UCSD-AML1 (cell line): ENCODE data around the gene DUOXA1.
A peak's percentile ranks its signal among the peaks of the same experiment; 100 is the strongest.

Source experiments
- DNase-seq: peaks from one replicate; lab custom pipeline; 2025; ENCODE audit not compliant: unreplicated experiment; lab: John Stamatoyannopoulos, UW

The DUOXA1 gene

GRCh38 chr15:45133561-45133920 is 3.9 kb upstream of the DUOXA1 start:
- no peak for DNase-seq

DNA sequence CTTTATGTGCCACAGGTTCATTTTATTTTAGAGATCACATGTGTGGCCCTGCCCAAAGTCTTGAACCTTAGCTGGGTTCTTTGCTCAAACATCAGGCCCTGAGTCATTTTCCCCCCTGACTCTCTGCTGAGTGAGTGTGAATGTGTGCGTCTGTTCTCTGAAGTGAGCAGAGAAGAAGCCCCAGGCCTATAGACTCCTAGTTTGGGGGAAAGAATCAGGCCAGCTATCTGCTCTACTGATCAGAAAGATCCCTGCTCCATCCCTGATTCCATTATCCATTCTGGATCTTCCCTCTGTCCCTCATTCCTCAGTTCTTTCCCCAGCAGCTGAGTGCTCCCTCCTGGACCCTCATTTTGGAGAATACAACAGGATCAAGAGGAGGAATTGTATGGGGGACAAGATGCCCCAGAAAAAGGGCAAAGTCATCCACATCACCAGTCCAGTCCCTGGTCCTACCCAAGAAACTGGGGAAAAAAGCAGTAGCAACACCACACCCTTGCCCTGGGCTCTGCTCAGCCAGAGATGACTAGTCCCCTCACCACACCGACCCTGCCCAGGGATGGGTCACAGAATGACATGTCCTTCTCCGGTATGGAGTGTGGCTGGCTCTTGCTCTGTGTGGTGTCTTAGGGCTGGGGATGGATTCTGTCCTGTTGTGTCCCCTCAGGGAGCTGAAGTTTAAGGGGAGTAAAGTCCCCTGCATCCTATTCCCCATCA is 3.3 kb upstream of the DUOXA1 start:
- DNase-seq, result no peak

GRCh38 chr15:45131510-45131909 is 1.8 kb upstream of the DUOXA1 start:
- no peak for DNase-seq

GRCh38 chr15:45130291-45131000 is 767 bp upstream of the DUOXA1 start:
- no peak for DNase-seq

DNA sequence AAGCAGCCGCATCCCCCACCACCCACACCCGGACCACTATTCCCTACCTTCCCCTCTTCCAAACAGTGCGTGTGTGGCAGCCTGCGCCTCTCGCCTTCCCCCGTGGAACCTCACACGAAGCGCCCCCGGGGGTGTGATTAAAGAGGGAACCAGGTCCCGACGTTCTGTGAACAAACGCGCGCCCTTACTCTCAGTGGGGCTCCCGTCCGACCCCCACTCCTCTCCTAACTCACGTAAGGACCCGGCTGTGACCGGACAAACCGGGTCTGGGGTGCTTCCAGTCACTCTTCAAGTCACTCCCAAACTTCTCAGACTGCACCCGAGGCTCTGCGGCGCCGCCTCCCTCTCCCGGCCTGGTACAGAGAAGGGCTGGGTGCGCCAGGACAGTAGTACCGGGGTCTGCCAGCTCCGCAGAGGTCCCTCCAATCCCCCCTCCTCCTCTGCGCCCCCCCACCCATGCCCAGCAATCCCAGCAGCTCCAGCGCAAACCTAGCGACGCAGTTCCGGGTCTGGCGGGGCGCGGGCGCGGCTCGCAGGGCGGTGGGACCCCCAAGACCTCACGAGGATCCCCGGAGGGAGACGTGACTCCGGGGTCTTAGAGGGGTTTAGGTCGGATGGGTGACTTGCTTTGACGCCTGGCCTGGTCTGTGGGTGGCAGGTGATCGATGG is 574 bp downstream of the DUOXA1 start:
- DNase-seq, result no peak

DNA sequence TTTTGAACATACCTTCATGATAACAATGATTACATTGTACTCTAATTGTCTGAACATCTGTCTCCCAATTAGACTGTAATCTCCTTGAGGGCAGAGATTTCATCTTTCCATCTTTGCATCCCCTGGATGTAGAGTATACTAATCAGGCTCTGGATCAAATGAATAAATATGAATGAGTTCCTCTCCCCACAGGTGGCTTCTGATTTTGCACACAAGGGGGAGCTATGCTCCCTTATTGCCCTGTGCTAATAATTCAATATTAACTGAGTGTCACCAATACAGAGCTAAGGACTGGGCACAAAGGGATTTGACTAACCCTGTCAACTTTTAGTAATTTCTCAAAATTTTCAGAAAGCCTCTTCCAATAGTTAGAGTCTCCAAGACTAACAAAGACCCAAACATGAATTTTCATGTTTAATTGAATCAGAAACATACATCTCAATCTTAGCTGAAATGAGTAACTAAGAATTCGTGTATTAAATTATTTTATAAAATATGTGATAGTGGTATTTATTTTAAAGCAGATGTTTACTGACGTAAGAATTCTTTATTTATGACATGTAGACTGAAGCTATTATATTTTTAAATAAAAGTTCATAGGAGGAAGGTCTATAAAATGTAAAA is 3.0 kb downstream of the DUOXA1 start:
- no peak for DNase-seq

DNA sequence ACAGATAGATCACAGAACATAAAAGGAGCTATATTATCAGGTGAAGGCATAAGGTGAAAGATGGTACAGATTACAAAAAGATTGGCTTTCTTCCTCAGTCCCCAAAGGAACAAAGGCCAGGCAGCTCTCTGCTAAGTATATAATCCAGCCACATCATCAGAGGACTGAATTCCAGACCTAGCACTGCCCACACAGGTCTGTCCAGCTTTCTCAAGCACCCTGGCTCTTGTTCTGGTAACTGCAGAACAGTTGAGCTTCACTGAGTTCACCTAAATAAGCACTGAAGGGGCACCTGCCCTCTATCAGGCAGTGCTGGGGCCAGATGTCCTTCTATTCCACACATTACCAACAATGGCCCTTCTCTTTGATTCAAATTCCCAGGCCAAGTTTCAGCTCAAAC is 6.3 kb downstream of the DUOXA1 start:
- DNase-seq, result no peak

DNA sequence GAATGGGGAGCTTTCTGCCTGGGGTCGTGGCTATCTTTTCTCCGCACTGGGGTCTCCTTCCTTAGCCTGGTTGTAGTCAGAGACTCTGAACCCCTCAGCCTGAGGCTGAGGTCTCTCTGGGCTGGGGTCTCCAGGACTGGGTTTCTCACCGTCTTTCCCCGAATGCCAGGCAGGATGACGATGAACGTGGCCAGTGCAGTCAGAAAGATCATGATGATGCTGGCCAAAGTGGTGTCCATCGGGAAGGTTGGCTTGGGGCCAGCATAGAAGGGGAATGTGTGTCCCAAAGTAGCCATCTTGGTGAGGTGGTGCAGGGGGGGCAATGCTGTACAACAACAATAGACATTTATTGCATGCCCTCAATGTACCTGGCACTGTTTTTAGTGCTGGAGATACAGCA is 7.0 kb downstream of the DUOXA1 start:
- DNase-seq, result no peak

- peak; percentile 14 for DNase-seq
Measured at GRCh38 chr15:45121706-45122417, 7.8 kb downstream of the DUOXA1 start.

- no peak for DNase-seq
Measured at GRCh38 chr15:45121020-45121419, 8.7 kb downstream of the DUOXA1 start.

DNA sequence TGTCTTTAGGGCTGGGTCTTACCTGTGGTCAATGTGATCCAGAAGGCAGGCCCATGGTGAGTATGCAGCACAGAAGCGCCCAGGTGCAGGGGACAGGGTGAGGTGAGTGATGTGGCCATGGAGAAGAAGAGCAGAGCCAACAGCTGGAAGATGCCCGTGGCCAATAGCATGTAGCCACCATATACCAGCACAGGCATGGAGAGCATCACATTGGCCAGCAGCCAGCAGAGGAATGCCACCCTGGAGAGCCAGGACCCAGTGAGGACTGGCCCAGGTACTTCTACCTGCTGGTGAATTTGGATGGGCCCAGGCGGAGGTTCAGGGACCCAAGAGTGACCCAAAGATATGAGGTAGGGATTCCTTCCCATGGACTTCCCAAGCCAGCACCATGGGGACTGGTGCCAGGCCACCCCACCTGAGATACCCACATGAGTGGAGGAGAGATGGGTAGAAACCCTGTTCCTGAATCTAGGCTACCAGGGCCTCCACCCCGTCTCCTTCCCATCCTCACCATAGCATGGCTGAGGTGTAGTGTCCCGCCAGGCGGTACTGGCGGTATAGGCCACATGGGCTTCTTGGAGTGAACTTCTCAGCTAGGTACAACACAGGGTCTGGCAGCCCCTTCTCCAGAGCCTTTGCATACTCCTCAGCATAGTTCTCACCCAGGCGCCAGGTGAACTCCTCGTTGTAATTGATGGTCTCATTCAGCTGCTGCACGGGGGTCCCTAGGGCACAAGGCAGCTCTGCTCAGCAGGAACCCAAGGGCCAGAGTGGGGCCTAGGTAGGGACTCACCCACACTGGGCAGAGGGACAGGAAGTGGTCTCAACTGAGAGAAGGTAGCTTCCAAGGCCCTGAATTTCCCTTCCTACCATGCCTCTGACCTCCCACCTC is 9.4 kb downstream of the DUOXA1 start:
- DNase-seq, result no peak

GRCh38 chr15:45118996-45119395 is 10.7 kb downstream of the DUOXA1 start:
- DNase-seq, result no peak

- DNase-seq, result peak; percentile 81
Measured at GRCh38 chr15:45118131-45118588, 11.5 kb downstream of the DUOXA1 start.

DNA sequence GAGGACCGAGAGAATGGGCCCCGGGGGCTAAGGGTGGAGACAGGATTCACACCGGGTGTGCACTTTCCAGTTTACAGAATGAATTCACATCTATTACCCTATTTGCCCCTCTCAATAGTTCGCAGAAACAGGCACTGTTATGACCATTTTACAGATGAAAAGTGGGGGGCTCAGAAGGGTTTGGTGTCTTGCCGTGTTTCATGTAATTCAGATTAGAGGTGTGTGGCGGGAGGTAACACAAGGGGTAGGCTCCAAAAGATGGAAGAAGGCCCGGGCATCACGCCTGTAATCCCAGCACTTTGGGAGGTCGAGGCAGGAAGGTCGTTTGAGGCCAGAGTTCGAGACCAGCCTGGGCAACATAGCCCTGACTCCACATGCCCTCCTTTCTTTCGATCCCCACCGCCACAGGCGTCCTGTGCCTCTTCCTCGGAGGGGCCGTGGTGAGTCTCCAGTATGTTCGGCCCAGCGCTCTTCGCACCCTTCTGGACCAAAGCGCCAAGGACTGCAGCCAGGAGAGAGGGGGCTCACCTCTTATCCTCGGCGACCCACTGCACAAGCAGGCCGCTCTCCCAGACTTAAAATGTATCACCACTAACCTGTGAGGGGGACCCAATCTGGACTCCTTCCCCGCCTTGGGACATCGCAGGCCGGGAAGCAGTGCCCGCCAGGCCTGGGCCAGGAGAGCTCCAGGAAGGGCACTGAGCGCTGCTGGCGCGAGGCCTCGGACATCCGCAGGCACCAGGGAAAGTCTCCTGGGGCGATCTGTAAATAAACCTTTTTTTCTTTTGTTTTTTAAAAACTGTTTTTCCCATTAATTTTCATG is 12.2 kb downstream of the DUOXA1 start:
- no peak for DNase-seq

GRCh38 chr15:45116482-45117307 is 13.0 kb downstream of the DUOXA1 start:
- DNase-seq, result no peak

- DNase-seq, result no peak
Measured at GRCh38 chr15:45116006-45116481, 13.6 kb downstream of the DUOXA1 start.

DNA sequence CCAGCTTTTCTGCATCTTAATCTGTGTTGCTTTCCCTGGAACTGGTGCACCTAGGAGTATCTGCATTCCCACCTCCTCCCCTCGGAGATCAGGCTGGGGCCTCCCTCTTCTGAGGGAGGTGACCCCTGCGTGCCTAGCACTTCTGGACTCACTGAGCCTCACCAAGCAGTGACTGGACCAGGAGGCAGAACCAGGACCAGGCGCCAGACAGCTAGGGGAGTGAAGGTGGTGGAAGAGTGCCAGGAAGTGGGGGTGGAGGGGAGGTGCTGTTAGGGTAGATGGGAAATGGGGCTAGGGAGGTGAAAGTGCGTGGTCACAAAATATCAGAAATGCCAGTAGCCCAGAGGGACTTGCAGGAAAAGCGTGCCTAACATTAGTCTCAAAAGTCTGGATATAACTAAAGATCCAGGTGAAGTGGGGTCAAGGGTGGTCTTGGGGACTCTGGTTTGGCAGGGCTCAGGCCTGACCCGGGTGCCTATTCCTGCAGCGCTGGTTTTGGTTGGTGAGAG is 14.3 kb downstream of the DUOXA1 start:
- DNase-seq, result no peak

DNA sequence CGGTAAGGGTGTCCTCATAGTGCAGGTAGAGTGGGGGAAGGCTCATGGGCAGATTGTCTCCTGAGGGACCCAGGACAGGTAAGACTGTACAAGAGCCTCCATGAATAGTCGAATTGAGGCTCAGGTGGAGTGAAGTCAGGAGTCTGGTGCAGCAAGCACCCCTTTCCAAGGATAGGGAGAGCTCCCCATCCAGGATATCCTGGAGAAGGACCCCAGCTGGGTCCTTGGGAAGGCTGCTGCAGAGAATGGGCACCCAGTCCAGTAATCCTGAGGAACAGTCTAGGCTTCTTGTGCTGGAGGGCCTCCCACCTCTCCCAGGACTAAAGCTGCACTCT is 15.0 kb downstream of the DUOXA1 start:
- DNase-seq, result no peak
